A673 (cell line): Measurements from ENCODE around the gene NPEPL1. TPM values are rescaled to one million over a fixed set of nuclear protein-coding genes. Genes with fewer than 3 reads are reported as not detected.

Source experiments
- BruUV-seq: library from RNA; stranded (reverse); fragments of 400-500 nt; replicated peaks from 2 replicates; lab custom pipeline; 2021; lab: Mats Ljungman, UMichigan
- CTCF ChIA-PET: fragments of 300-600 bp; sonication (Branson Sonifier 250); formaldehyde crosslinking; loops from one replicate; lab custom pipeline; 2022; ENCODE audit warnings: antibody characterized with exemption; lab: Charles Lee
- POLR2A ChIA-PET: fragments of 300-600 bp; sonication (Branson Sonifier 250); formaldehyde crosslinking; loops from one replicate; lab custom pipeline; 2022; ENCODE audit warnings: antibody characterized with exemption; ENCODE audit not compliant: low non-redundant PET; lab: Charles Lee
- DNase-seq: peaks from one replicate; pipeline ENCODE4 v3.0.0-alpha.2; 2015; ENCODE audit warnings: low spot score
- H3K27ac ChIP-seq: fragments of 200-600 bp; sonication (generic); 2 replicates; pipeline ENCODE4 v1.5.1; 2016; ENCODE audit warnings: mixed run types, low read depth, mild to moderate bottlenecking, mixed read lengths, antibody characterized with exemption, low read length; ENCODE audit not compliant: poor library complexity, severe bottlenecking
- H3K27me3 ChIP-seq: fragments of 200-600 bp; sonication (generic); replicated peaks from 2 replicates; pipeline ENCODE4 v1.6.1; 2017; ENCODE audit warnings: mixed run types, low read depth, mild to moderate bottlenecking, mixed read lengths, antibody characterized with exemption, low read length; ENCODE audit not compliant: insufficient read depth, poor library complexity
- H3K36me3 ChIP-seq: fragments of 200-600 bp; sonication (generic); 2 replicates; pipeline ENCODE4 v1.6.1; 2016; ENCODE audit warnings: mixed run types, mild to moderate bottlenecking, mixed read lengths, antibody characterized with exemption, low read length; ENCODE audit not compliant: insufficient read depth, poor library complexity, severe bottlenecking
- H3K4me1 ChIP-seq: fragments of 200-600 bp; sonication (generic); 2 replicates; pipeline ENCODE4 v1.6.1; 2017; ENCODE audit warnings: mixed run types, mild to moderate bottlenecking, mixed read lengths, antibody characterized with exemption, low read length; ENCODE audit not compliant: insufficient read depth, poor library complexity, severe bottlenecking
- H3K4me3 ChIP-seq: fragments of 200-600 bp; sonication (generic); 2 replicates; pipeline ENCODE4 v1.5.1; 2016; ENCODE audit warnings: low read depth, mixed run types, mild to moderate bottlenecking, mixed read lengths, low read length; ENCODE audit not compliant: poor library complexity, severe bottlenecking
- H3K9me3 ChIP-seq: fragments of 200-600 bp; sonication (generic); 2 replicates; pipeline ENCODE4 v1.6.1; 2016; ENCODE audit warnings: mixed run types, low read depth, mild to moderate bottlenecking, mixed read lengths, antibody characterized with exemption, low read length; ENCODE audit not compliant: poor library complexity, severe bottlenecking
- CTCF ChIP-seq: fragments of 300-800, 200-600 bp; sonication (generic); conservative IDR thresholded peaks from 2 replicates; pipeline ENCODE4 v1.5.1; 2017; ENCODE audit warnings: low read depth, mild to moderate bottlenecking, antibody characterized with exemption, low read length, moderate library complexity, mixed read lengths
- EZH2 ChIP-seq: fragments of 200-600 bp; sonication (generic); IDR thresholded peaks from 2 replicates; pipeline ENCODE4 v1.6.1; 2017; ENCODE audit warnings: borderline replicate concordance, low read depth, mild to moderate bottlenecking, mixed read lengths, antibody characterized with exemption, low read length; ENCODE audit not compliant: poor library complexity, severe bottlenecking
- intact Hi-C: fragments of 100-400 bp; cut with micrococcal nuclease; formaldehyde crosslinking; loops from one replicate; pipeline ENCODE4 v1.10.0; 2022; ENCODE audit not compliant: unreplicated experiment
- total RNA-seq: library from RNA; stranded (reverse); gene quantifications from 2 replicates; pipeline ENCODE4 v1.2.3, GENCODE V29; 2021

The NPEPL1 gene
- total RNA-seq, 1 experiment from 2014 or later, result 15.8 TPM

GRCh38 chr20:58697201-58697866 is 4.7 kb downstream of the NPEPL1 start:
- POLR2A ChIA-PET, result no interaction called here
- no peaks in the 10 kb centered on the region for H3K36me3 ChIP-seq
- H3K27me3 ChIP-seq, result no peaks in the 10 kb centered on the region
- BruUV-seq, result no TSS peak
- intact Hi-C loops, result no loop called here
- TF ChIP-seq CTCF (no peak), EZH2 (no peak)
- H3K27ac ChIP-seq, result no peak overlapping the region
- no peak overlapping the region for H3K4me3 ChIP-seq
- CTCF ChIA-PET, result no interaction called here
- no peaks in the 10 kb centered on the region for H3K9me3 ChIP-seq
- H3K4me1 ChIP-seq, result no peaks in the 10 kb centered on the region
- DNase-seq, result no peak

GRCh38 chr20:58697867-58698703 is 5.5 kb downstream of the NPEPL1 start:
- no peak for DNase-seq
- POLR2A ChIA-PET, result no interaction called here
- intact Hi-C loops, result no loop called here

More at GRCh38 chr20:58697867-58698703, 5.5 kb downstream of the NPEPL1 start:
- CTCF ChIA-PET, result no interaction called here
- Histone ChIP-seq H3K4me3 (no peak overlapping the region), H3K36me3 (no peaks in the 10 kb centered on the region), H3K4me1 (no peaks in the 10 kb centered on the region), H3K27me3 (no peaks in the 10 kb centered on the region), H3K27ac (no peak overlapping the region), H3K9me3 (no peaks in the 10 kb centered on the region)
- no TSS peak for BruUV-seq
- TF ChIP-seq EZH2, result no peak
- TF ChIP-seq CTCF, result no peak
